NCI-H2227 treated with DMSO at 0.1 percent for 48 hours (cell line): ENCODE measurements around the gene EXTL1.

Source experiments
- DNase-seq: peaks from one replicate; lab custom pipeline; 2025; lab: John Stamatoyannopoulos, UW

EXTL1 gene

DNA sequence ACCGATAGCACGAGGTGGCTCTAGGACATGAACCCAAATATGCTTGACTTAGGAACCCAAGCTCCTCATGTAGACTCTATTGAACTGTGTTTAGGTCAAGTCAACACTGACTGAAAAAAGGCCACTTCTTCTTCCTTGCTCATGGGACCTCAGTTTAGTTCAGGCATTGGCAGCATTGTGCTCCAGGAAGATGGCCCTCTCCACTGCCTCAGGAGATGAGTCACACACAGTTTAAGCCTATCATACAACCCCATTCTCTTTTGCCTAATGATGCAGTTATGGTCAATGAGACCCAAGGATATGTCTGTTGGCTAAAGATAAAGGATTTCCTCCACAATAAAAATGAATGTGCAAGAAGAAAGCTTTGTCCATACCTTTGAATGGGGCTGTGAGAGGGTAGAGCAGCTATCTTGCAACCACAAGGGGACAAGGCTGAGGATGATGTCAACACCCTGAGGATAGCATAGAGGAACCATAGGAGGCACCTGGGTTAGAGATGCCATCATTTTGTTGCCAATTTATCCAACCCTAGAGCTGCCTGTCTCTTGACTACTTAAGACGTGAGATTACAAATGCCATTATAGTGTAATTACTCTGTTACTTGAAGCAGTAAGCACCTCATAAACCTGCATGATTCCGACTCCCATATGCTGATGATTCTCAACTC is 48.9 kb downstream of the EXTL1 start:
- DNase-seq = no peak

DNA sequence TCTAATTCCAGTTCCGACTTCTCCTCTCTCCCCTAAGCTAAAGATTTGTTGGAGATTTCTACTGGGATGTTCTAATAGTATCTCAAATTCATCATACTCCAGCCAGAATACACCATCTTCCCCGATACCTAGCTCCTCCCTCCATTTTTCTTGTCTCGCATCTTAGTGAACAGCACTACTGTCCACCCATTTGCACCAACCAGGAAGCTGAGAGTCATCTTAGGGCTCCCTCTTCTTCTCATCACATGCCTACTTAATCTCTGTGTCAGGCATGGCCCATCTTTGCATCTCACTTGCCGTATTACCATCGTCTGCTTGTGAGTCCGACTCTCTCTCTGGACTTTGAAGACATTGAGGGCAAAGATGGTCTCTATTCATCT is 49.4 kb downstream of the EXTL1 start:
- no peak for DNase-seq

DNA sequence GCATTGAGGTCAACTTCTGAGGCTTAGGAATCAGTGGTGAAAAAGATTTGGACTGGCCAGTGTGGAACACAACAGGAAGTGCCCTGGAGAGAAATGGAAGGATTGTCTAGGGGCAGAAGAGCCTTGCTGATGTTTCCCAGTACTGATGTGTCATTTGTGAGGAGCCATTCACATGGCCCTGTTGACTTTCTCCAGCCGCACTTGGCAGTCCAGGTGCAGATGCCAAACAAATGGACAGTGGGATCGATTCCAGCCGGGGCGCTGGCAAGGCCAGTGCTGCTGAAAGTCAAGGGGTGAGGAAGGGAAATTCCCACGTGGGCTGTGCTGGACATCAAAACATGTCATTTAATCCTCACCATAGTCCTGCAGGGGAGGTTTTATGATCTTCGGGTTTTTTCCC is 50.7 kb downstream of the EXTL1 start:
- DNase-seq = no peak

DNA sequence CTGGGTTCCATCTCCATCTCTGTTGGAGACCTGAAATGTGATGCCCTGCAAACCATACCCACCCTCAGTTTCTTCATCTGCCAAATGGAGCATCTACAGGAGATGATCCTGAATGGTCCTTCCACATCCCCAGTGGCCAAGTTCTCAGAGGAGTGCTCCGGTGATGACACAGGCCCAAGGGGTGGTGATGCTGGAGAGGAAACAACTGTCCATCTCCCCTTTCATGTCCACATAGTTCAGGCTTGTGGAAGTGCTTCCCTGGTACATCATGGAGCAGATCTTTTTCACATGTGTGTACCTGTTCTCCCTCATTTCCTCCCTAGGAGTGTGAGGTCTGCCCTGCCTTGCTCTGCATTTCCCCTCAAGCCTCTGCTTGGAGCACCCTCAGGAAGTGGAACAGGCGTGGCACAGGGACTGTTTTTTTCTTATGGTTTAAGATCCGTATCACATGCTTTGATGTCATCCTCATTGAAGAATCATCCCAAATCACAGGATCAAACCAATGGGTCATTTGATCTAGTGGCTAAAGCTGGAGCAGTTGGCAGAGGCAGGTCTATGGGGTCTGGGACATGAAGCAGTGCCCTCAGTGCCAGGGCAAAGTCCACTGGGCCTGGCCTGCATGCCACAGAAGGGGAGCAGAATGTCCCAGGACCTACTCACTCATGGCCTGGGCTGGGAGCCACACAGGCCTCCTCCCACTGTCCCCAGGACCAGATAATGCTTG is 54.0 kb downstream of the EXTL1 start:
- DNase-seq = no peak

DNA sequence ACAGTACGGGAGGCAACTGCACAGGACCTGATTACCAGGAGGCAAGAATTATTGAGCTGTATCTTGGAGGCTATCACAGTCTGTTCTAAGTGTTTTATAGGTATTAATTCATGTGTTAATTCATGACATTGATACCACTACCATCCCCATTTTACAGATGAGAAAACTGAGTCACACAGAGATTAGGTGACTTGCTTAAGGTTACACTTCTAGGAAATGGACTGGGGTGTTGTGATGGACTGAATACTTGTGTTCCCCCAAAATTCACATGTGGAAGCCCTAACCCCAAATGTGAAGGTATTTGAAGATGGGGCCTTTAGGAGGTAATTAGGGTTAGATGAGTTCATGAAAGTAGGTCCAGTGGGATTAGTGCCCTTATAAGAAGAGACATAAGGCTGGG is 55.9 kb downstream of the EXTL1 start:
- DNase-seq = no peak

DNA sequence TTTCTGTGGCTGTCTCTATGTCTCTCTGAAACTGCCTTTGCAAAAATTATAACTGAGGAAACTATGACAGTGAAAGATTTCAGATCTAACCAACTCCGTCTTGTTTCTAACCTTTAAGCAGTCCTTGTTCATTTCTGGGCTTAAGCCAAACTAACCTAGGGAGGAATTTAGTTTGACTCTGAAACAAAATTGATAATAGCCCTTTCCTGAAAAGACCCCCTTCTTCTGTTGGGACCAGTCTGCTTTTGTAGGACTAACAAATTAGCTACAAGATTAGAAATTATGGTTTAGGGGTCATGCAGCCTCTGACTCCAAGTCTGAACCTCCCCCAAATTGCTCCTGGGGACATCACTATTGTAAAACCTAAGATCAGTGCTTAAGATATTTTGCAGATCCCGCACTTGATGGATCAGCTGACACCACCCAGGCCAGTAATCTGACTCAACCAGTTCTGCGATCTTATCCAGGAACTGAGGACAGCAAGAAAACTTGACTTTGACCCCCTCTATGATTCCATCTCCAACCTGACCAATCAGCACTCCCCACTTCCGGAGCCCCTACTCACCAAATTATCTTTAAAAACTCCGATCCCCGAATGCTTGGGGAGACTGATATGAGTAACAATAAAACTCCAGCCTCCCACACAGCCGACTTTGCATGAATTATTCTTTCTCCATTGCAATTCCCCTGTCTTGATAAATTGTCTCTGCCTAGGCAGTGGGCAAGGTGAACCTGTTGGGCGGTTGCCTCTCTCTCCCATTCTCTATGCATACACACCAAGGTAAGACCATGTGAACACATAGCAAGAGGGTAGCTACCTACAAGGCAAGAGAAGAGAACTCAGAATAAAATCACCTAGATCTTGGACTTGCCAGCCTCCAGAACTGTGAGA is 57.0 kb downstream of the EXTL1 start:
- DNase-seq = no peak

DNA sequence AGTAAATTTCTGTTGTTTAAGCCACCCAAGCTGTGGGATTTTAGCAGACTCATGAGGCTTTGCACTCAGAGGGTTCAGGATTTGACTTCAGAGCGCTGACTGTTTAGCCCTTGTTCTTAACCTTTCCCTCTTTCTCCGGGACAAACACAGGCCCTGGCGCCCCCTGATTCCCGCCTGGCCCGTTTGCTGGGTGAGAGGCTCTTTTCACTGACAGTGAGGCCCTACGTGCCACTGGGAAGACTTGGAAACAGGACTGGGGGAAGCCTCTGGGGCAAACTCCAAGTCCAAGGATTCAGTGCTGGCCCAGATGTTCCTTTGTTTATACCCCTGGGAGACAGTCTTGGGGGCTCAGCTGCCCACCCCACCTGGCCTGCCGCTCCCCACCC is 57.6 kb downstream of the EXTL1 start:
- DNase-seq = no peak

DNA sequence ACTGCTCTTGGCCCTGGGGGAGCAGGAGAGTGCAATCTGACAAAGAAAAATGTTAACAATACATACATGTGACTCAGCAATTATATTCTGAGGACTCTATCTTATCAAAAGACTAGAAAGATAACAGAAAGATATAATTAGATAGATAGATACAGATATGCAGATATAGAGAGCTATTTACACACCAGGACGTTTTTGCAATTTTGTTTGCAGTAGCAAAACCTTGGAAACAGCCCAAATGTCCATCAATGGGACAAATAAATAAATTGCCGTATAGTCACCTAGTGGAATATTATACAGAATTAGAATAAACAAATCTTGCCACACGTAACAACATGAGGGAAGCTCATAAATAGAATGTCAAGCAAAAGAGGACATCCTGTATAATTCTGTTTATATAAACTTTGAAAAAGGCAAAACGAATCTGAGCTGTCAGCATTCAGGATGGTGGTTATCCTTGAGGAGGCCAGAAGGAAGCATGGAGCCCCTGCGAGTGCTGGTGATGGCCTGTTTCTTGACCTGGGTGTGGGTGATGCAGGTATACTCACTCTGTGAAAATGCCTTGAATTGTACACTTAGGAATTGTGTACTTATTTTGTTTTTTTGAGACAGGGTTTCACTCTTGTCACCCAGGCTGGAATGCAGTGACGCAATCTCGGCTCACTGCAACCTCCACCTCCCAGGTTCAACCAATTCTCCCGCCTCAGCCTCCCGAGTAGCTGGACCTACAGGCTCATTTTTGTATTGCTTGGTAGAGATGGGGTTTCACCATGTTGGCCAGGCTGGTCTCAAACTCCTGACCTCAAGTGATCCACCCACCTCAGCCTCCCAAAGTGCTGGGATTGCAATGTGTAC is 58.6 kb downstream of the EXTL1 start:
- DNase-seq = no peak

DNA sequence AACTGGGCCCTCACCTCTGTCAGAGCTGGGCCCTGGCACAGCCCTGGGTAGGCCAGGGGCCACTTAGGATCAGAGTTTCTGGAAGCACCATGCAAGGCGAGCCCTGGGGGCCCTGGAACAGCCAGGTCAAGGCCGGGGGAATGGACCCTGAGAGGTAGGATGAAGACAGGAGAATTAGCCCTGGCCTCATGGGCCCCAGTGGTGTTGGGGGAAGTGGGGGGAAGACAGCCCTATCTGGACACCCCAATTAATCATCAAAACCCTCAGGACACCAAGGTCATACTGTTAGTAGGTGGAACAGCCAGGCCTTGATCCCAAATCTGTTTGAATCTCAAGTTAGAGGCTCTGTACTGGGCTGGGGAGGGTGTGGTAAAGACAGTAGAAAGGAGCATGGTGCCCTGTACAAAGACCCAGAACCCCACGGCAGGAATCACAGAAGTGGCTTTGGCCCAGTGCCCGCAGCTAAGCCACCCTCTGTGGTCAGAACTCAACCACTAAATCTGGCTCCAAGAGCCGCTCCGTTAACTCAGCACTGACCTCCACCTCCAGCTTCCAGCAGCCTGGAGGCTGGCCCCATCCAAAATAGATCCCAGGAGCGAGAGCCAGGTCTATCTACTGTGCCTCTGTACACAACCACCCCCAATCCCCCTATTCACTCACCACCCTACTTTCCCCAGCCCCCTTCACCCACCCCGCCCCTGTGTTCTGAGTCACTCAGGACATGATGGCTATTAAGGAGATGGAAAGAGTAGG is 59.9 kb downstream of the EXTL1 start:
- no peak for DNase-seq

DNA sequence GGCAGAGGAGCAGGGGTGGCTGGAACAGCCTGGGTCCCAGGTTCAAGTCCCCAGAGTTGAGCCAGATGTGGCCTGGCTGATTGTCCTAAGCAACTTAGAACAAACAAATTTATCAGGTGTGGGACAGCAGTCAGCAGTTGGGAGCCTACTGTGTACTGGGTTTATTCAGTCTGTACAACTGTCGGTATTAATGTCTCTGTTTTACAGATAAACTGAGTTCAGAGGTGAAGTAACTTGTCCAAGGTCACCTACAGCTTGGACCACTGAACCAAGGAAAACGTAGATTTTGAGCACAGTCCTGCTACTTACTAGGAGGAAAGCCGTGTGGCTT is 60.4 kb downstream of the EXTL1 start:
- no peak for DNase-seq

DNA sequence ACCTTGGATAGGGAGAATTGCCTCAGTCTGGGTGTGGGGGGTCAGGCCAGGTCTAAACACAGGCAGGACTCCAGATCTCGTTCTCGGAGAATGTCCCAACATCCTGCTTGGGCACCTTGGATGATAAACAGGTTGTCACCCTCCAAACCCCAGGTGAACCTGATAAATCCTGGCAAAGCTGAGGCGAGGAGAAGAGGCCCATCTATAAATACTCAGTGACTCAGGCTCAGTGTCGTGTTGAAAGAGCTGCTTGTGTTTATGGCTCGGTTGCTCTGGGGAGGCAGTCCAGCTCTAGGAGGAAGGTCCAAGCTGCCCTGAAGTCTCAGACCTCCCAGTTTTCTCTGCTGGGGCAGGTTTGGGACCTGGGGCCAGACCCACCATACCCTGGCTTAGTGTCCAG is 61.6 kb downstream of the EXTL1 start:
- DNase-seq = no peak

DNA sequence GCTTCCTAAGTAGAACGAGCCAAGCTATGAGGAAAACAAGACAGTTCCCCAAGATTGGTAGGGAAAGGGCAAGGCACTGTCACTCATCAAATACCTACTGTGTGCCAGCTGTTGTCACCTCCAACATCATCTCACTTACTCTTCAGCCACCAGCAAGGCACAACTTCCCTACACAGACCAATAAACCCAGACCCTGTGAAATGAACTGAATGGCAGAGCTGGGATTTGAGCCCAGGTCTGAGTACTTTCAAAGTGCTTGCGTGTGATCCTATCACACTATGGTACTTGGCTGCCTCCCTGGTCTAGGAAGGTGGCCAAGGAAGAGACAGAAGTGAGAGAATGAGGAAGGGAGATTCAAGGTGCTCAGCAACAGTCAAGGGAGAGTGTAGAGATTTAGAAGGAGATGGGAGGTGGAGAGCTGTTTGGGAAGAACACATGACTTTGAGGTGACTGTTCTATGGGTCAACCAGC is 62.6 kb downstream of the EXTL1 start:
- DNase-seq = no peak

DNA sequence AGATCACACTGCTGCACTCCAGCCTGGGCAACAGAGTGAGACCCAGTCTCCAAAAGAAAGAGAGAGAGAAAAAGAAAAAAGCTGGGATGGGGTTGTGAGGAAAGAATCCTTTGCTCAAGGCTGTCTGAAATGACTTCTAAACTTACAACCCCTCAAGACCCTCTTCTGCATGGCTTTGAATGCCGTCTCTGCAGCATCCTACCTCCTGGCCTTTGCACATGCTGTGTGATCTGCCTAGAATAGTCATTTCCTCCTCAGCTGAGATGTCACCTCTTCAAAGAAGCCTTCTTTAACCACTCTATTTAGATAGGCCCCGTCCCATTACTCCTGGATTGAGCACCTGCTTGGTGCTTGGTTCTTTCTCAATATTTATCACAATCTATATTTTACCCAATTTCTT is 63.3 kb downstream of the EXTL1 start:
- DNase-seq = no peak
